GM19397 (cell line): Measurements from ENCODE around the gene UBR4.

Experiments
- ATAC-seq: cut with Tn5 transposase; IDR thresholded peaks from one replicate; pipeline ENCODE4 v1.9.1; 2021; ENCODE audit warnings: mild to moderate bottlenecking, moderate library complexity; ENCODE audit not compliant: unreplicated experiment

UBR4 gene

DNA sequence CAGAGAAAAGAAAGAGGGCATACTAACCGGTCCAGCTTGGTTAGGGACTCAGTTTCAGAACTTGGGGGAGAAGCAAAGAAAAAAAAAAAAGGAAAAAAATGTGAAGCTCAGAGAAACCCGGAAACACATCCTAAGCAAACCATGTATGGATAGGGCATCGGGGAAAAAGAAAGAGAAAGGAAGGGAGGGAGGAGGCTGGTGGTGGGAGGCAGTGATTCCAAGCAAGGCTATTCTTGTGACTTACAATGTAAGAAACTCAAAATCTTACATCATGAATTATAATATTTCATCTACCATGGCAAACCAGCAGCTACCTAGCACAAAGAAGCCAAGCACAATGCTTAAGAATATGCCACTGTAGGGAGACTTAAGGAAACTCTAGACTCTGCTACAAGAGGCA lies 60.3 kb downstream of the UBR4 start:
- no peak for ATAC-seq

DNA sequence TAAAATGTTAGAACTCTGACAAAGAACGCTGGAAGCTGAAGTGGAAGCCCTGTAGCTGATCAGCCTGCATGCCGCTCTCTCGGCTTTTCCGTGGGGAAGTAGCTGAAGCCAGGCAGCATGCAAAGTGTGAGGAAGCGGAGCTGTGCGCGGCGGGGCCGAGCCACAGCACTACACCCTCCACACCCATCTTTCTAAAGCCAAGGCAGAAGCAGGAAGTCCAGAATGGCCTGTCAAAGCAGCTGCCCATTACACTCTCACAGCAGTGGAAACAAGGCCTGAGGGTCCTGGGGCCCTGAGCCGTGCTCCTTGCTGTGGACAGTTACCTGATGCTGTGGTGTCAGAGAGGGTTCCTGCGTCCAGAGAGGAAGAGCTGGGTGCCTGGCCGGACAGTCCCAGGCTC lies 69.6 kb downstream of the UBR4 start:
- no peak for ATAC-seq

DNA sequence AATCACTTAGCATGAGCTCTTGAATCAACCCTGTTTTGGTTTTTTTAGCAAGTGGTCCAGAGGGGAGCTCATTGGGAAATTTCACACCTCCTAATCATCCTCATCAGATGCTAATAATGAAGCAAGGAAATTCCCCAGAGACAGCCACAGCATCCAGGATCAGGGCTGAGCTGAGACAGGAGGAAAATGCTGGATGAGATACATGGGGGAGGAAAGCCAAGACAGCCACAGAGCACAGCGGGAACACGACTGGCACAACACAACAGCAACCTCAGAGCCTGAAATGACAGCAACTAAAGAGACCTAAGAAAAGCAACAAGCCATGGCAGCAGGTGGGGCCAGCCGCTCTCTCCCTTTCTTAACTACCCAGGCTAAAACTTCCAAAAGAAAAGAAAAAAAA lies 70.4 kb downstream of the UBR4 start:
- no peak for ATAC-seq

DNA sequence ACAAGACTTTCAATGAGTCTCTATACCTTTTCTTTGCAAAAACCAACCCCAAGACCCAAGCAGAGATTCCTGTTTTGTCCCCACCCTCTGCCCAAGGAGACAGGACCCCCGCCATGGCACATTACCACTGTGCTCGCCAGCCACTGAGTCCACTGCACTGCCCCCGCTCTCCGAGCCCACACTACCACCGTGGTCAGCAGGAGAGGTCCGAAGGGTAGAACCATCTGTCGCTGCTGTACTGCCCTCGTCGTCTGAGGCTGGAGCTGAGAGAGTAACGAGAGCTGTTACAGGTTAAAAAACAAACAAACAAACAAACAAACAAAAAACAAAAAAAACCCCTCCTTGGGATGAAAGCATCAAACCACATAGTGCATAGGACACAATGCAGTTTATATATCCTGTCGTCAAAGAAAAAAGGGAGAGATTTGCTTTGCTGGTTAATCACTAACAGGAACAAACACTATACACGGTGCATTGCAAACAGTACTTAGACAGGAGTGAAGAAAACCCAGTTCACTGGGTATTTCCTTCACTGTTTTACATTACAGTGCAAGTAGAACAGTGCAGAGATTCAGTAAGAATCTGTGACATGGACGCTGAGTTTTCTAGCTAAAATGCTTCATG lies 71.0 kb downstream of the UBR4 start:
- ATAC-seq = no peak

DNA sequence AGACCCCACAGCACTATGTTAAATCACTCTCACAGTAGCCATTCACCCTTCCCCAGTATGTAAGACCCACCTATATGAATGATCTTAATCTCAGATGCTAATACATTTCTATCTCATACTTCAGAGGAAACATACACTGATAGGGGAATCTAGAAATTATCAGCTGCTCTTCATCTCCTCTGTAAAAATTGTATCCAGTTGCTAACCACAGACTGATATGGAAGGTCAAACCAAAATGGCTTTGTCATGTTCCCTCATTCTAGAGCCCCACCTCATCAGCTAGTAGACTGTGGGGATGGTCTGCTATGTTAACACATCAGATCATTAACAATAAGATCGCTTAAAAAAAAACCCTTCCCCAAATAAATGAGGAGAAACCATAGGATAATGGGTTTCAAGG lies 71.7 kb downstream of the UBR4 start:
- no peak for ATAC-seq

DNA sequence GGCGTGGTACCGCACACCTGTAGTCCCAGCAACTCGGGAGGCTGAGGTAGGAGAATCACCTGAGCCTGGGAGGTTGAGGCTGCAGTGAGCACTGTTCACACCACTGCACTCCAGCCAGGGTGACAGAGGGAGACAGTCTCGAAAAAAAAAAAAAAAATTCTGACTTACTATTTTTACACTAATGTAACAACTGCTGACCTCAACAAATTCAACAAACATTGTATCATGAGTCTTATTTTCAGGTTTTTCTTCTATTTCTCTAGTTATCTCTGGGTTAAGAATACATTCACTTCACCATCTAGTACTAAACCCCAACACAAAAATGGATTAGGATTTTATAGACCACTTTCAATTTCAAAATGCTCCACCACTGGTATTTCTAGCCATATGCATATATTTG lies 72.9 kb downstream of the UBR4 start:
- ATAC-seq = no peak

DNA sequence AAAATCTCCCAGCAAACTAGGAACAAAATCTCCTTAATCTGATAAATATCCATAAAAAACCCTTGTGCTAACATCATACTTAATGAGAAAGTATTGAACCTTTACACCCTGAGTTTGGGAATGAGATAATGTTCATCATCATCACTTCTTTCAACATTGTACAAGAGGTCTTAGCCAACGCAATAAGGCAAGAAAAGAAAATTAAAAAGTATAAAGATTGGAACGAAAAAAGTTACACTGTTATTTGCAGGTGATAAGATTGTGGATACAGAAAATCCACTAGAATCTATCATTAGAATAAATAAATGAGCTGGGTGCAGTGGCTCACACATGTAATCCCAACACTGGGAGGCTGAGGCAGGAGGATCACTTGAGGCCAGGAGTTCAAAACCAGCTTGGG lies 76.7 kb downstream of the UBR4 start:
- ATAC-seq = no peak

DNA sequence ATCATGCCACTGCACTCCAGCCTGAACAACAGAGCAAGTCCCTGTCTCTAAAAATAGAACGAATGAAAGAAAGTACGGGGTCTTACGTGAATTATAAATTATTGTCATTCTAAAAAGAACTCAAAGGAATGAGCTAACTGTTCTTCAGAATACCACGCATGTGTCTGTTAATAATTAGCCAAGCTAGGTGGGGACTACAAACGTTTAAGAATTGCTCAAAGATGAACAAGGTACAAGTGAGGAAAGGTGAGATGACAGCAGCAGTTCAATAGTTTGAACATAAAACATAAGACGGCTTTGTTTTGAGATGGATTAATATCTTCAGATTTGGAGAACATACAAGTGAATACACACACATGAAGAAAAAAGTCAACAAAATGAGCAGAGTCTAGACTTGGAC lies 79.6 kb downstream of the UBR4 start:
- no peak for ATAC-seq

DNA sequence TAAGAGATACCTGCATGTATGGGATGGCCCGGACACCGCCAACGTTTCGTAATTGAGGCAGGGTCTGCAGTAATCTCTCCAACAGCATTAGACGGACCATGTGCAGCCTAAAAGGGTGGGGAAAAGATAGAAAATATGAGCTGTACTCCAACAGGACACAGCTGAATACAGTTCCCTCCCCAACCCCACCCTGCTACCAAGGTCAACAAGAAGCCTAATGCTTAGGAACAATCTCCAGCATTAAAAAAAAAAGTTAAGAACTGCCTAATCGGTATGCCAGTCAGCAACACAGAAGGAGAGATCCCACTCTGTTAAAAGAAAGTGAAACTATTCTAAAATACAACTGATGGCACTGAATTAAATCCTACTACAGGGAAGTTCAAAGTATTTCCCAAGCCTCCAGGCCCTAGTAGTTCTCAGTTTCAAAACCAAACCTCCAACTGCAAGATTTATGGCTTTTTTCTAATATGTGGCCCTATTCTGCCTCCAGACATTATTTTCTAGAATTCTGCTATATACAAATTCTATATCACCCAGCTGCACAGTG lies 81.0 kb downstream of the UBR4 start:
- ATAC-seq = no peak

DNA sequence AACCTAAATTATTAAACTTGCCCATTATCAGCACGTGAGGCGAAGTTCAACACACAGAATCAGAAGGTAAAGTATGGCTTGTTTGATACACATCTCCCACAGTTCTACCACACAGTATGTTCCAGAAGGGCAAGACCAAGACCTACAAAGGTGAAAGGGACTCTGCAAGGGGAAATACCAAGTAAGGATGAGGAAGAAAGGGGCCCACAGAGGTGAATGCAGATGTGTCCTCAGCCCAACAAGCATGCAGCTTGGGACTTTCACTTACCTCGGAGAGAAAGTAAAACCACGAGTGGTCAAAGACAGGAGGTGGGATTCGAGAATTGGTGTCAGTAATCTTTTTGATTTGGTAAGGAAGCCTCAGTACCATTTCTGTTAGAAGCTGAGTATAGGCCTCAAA lies 85.8 kb downstream of the UBR4 start:
- ATAC-seq = no peak

DNA sequence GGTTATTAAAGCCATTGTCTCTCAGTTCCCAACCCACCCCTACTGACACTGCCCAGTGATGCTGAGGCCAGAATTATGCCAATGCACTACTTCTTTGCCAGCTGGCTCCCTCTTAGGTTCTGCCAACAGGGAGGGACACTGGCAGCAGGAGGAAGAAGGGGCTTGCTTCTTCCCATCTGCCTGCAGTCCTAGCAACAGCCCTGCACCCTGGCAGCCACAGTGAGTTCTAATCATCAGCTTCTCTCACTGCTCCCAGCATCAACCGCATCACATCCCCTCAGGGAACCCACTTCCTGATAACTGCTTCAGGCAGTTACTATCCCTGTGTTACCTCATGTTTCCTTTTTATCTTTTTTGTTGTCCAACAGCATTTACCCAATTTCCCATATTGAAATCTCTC lies 86.2 kb downstream of the UBR4 start:
- ATAC-seq = no peak

DNA sequence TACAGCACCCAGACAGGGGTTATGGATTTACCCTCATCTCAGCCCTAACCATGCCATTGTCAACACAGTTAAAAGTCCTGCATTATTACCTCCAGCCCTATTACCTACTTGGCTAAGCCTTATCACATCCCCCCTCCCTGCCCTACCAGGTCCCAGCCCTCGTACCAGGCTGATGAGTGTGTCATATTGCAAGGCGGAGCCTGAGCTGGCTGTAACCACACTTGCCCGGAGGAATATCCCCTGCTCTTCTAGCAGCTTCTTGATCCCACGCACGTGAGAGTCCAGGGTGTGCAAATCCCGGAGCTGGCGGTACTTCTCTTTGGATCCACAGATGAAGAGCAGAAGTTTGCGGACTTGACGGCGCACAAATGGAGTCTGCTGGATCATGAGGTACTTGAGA lies 87.4 kb downstream of the UBR4 start:
- no peak for ATAC-seq

DNA sequence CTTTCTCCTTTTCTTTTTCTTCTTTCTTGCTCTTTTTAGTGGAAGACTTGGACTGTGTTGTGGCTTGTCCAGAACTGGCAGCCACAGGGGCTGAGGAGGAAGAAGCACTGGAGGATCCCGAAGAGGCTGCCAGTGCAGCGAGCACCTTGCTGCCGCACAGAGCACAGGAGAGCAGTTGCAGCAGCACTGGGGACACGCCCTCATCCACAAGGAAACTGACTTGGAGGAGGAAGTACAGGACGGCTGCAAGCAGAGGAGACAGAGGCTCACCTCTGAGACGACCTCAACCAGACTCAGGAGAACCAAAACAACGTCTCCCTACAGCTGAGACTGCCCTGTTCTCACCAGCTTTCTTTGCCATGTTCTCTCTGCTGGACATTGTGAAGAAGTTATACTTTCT lies 88.9 kb downstream of the UBR4 start:
- ATAC-seq = no peak

DNA sequence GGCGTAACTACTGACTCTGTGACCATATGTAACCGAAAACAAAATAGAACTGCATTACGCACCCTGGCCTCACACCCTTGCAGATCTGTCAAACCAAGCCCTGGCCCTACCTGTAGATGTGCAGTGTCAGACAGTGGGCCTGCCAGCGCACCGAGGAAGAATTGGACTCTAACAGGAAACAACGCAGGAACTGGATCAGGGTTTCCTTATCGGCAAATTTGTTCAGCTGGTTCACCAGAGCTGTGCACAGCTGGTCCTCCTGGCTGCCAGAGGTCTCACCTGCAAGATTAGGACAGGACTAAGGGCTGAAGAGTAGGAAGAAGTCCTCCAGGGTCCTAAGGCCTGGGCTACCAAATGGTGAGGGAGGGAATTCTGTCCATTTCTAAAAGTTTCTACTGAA lies 90.0 kb downstream of the UBR4 start:
- no peak for ATAC-seq

DNA sequence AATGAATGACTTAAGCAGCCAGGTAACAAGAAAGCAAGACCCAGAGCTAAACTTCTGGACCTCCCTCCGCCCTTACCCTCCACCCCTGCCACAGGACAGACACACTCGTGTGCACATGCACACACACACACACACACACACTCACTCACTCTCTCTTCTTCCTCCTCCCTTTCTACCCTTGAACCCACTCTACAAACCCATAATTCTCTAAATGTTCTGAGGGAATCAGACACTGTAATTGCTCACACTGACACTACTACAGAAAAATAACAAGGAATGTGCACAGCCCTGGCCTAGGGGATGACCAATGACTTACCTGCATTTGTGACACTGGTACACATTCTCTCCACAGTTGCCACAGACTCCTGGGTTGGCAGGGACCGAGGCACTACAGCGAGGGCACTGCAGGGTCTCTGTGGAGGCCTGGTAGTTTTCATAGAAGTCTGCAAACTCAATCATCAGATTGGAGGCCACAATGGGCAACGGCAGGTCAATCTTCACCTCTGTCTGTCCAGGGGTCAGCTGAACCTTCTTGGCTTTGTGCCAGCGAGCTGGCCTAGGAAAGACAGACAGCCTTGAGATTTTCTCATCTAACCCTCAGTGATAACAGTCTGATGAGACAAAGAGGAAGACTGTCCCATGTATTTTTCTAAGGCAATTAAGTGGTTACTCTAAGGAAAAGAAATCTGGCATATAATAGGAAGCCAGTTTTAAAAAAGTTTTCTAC lies 94.8 kb downstream of the UBR4 start:
- ATAC-seq = no peak

DNA sequence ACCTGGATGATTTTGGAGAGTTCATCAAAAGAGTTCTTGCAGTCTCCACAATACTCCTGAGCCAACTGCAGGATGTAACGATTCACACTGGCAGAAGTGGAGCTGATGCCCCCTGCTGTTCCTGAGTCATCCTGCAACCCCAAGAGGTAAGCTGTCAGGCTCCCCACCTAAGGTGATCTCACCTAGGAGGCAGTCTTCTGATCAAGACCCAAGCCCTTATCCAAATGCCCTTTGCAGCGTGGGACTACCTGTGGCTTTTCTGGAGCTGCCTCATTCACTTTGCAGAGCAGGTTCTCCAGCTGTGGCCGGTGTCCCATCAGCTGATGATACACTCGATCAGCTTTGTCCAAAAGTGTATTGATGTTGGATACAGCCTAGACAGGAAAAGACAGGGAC lies 96.4 kb downstream of the UBR4 start:
- no peak for ATAC-seq

DNA sequence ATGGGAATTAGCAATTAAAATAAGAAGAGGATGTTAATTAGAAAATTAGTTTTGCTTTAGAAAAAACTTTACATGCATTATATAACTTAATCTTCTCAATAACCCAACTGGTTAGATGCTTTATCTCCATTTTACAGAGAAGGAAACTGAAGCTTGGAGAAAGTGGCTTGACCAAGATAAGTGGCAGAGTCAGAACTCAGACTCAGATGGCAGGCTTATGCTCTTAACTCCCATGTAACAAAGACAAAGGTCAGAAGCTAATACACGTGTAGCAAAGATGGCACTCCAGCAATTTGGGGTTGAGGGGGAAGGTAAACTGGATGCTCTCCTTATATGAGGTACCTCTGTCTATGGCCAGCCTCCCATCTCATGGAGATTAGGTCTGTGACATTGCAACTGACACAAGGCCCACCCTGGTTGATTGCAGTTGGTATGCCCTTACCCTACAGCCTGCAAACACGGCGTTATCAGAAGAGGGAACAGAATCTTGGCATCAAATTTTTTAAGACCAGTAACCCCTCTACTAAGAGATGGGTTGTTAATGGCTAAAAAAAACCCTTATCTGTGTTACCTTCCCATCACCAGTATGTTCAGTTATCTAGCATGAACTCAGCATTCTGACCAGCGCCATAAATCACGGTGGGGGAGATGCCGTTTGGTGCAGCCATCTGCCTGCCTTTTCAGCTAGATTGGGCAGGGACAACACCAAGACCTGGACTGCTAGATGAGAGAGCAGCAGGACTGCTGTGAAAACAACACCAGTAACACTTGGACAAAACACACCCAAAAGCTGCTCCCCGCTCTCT lies 97.0 kb downstream of the UBR4 start:
- no peak for ATAC-seq

DNA sequence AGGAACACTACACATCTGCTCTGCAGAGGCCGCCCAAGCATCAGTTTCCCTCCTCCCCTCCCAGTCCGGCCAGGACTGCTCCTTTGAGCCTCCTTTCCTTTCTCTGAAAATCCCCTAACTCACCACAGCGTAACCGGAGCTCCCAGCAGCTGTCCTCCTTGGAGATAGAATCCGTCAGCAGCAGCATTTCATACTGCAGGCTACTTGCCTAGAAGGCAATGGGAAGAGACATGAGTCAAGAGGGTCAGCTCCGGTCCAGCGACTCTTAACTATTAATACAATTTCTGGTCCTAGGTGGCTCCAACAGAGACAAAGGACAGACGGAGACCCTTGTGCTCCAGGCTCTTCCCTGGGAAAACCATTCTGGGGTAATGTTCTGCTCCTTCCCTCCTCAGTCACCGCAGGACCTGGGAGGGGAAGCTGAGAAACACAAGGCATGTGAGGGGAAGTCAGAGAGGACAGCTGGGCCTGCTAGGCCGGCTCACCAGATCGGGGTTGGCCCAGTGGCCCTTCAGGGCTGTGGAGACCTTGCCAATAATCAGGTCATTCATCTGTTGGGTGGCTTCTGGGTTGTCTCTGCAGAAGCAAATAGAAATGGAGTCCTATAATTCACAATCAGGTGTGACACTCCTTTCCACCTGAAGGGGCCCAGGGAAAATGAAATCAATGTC lies 99.7 kb downstream of the UBR4 start:
- no peak for ATAC-seq

DNA sequence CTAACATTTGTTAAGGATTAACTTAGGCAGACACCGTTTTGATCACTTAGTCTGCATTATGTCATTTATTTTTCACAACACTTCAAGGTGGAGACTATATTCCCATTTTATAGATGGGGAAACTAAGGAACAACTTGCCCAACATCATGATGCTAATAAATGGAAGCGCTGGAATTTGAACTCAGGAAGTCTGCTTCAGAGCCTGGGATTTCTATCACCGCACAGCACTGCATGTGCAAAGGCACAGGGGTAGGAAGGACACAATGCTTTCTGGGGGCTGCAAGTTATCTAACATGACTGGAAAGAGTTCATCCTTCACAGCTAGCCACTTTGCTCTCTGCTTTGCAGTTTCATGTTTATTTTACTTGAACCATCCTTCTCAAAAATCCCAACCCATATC lies 100.5 kb downstream of the UBR4 start:
- no peak for ATAC-seq

DNA sequence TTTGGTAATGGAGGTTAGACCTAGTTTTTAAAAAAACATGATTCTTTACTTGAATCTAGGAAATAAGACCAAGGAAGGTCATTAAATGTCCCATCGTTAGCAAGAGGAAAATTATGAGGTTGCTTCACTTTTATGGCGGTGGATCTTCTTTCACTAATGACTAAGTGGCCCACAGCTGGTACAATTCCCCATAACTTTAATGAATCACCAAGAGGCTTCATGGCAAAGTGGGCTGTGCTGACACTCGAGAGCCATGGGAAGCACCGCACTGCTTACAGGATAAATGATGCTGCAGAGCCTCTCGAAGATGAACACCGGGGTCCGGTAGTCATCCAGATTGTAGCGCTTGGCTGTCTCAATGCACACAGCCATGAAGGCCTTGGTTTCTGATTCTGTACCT lies 108.8 kb downstream of the UBR4 start:
- no peak for ATAC-seq

DNA sequence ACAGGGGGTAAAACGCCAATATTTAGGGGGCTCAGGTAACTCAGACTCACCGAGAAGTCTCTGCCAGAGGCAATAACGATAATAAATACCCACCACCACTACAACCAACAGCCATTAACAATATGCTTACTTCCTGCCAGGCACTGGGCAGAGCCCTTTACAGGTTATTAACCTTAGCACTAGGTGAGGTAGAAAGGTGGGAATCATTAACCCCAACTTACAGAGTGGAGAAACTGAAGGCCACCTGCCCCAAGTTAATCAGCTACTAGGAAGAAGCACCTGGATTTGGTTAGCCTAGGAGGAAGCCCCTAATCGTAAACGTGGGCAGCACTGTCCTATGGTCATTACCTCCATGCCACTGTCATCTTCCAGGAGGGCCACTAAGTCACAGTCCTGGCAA lies 110.0 kb downstream of the UBR4 start:
- ATAC-seq = no peak
